ENCODE data around the gene CMKLR1.

The CMKLR1 gene

GRCh38 chr12:108297424-108297823 lies 41.7 kb downstream of the CMKLR1 start:
- DNase-seq, result no peak

DNA sequence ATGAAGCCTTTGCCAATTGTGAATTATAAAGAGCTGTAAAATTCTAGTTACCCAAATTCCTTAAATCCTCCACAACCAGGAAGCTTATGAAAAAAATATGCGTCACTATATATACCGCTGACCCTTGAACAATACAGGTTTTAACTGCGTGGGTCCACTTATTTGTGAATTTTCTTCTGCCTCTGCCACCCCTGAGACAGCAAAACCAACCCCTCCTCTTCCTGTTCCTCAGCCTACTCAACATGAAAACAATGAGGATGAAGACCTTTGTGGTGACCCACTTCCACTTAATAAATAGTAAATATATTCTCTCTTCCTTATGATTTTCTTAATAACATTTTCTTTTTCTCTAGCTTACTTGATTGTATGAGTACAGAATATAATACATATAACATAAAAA lies 42.2 kb downstream of the CMKLR1 start:
- DNase-seq, result no peak

DNA sequence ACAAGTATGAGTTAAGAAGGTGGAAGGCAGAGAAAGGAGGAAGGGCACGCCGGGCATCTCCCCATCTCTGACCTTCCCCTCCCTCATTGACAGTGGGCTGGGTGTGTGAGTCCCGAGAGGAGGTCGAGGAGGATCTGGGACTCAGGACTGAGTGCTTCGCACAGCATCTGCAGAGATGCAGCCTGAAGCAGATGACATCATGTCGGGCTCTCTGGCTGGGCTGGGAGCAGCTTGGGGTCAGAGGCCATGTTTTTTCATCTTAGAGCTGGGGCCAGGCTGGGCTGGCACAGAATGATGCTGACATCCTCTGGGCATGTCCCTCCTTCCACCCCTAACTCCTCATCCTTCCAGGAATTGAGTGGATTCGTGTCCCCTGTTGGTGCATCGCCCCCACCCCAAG lies 43.5 kb downstream of the CMKLR1 start:
- DNase-seq, result no peak

GRCh38 chr12:108289350-108290161 lies 49.6 kb downstream of the CMKLR1 start:
- no peak for DNase-seq

- no peak for DNase-seq
Observed at GRCh38 chr12:108287227-108287626, 51.9 kb downstream of the CMKLR1 start.

- no peak for DNase-seq
Observed at GRCh38 chr12:108285016-108285415, 54.1 kb downstream of the CMKLR1 start.

GRCh38 chr12:108284163-108284562 lies 54.9 kb downstream of the CMKLR1 start:
- DNase-seq, result no peak

GRCh38 chr12:108282676-108283075 lies 56.4 kb downstream of the CMKLR1 start:
- DNase-seq, result peak; percentile 56

DNA sequence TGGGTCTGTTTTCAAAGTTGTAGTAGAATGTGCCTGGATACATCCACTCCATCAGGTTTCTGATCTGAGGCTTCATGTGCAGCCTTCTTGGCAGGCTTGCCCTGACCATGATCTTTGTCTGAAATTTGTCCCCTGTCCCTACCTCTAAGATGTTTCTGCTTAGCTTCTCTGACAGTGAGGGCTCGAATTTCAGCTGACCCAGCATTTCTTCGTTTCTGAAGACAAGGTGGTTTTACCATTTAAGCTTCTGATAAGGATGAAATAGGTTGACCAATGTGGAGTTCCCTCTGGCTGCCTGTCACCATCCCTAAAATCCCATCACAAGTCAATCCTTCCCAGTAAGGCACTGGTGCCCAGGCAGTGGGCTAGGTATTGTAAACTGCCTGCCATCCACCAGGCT lies 57.0 kb downstream of the CMKLR1 start:
- DNase-seq, result no peak

DNA sequence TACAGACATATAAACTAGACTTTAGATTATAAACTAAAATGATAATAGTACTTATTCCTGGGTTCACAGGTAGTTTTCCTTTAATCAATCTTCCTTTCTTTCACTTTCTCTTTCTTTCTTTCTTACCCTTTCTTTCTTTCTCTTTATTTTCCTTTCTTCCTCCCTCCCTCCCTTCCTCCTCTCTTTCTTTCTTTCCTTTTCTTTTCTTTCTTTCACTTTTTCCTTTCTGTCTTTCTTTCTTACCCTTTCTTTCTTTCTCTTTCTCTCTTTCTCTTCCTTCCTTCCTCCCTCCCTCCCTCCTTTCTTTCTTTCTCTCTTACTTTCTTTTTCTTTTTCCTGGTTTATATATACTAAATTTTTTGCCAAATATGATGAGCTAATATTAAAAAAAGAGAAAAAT lies 61.5 kb downstream of the CMKLR1 start:
- DNase-seq, result no peak

- no peak for DNase-seq
Observed at GRCh38 chr12:108273217-108273616, 65.9 kb downstream of the CMKLR1 start.

- no peak for DNase-seq
Observed at GRCh38 chr12:108271951-108272872, 66.9 kb downstream of the CMKLR1 start.

DNA sequence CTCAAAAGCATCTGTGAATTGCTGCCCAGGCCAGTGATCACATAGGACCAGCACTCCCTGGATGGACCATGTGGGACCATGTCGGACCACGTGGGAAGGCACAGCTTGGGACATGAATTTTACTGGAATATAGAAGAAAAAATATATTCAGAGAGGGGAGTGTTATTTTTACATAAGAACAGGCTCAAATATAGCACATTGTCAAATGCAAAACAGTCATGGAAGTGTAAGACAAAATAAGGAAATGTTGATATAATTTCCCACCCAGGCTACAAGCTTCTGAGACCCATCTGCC lies 68.3 kb downstream of the CMKLR1 start:
- DNase-seq, result no peak

DNA sequence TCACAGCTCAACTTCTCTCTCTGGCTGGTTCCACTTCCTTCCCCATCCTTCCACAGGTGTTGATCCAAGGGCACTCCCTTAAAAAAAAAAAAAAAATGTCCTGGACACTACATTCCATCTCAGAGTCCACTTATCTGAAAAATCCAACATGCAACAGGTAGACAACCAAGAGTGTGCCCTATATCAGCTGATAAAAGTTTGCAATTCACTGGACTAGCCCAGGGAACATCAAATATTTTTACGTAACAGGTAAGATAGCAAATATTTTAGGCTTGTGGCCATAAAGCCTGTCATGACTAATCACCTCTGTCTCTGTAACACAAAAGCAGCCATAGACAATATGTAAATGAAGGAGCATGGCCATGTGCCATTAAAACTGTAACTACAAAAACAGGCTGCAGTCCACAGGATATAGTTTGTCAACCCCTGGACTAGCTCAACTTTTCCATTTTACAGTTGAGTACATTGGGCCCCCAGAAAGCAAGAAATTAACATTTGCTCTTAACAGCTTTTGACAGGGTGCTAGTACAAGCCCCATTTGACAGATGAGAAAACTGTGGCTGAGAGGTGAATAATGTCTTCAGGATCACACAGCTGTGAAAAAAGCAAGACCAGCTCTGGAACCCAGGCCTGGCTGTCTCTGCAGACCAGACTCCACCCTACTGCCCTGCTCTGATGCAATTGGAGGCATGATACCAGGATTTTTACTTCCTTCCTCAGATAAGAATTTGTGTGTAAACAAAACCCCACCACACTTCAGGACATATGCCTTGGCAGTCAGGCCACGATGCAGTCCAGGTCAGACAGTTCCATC lies 68.9 kb downstream of the CMKLR1 start:
- no peak for DNase-seq

DNA sequence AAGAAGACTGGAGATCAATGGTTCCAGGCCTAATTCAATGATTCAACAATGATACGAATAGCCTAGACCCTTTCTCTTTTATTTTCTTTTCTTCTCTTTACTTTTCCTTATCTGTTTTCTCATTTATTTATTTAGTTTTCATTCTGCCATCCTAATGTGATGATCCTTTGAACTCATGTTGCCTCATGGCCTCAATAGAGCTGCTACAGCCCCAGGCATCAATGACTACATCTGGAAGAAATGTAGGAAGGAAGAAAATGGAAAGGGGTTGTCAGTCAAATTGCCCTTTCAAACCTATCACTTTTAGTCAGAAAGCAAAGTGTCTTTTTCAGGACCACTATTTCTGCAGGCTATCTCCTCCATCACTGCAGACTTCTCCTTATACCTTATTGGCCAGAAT lies 69.9 kb downstream of the CMKLR1 start:
- DNase-seq, result no peak

- DNase-seq, result no peak
Observed at GRCh38 chr12:108268397-108268796, 70.7 kb downstream of the CMKLR1 start.

DNA sequence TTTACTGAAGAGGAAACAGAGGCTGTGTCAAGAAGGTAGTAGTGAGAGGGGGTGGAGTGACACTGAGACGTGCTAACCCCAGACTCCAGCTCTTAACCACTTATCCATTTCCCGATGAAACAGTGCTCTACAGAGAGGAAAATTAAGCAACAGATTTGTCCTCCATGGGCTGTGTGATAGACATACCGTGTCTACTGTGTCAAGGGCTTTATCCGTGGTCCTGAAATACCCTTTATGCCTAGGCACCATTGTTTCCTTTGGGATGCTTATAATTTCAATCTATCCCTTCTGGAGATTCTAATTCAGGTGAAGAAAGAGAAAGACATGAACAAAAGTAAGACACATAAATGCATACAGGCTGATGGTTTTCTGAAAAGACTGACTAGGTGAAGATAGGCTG lies 71.7 kb downstream of the CMKLR1 start:
- no peak for DNase-seq

DNA sequence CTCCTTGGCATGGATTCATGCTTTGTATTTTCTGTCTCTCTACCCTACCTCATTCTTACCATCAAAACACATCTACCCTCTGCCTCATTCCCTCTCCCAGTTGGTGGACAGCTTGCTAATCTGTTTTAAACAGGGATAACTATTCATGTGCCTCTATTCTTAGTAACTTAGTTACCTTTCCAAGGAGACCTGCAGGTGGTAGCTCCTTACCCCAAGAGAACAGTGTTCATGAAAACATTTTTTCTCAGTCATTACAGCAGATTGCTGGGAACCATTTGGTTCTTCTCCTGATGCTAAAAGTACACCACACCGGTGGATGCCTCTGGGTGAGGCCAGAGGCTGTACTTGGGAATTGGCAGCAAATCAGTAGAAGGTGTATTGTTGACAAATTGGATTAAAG lies 73.0 kb downstream of the CMKLR1 start:
- DNase-seq, result no peak

DNA sequence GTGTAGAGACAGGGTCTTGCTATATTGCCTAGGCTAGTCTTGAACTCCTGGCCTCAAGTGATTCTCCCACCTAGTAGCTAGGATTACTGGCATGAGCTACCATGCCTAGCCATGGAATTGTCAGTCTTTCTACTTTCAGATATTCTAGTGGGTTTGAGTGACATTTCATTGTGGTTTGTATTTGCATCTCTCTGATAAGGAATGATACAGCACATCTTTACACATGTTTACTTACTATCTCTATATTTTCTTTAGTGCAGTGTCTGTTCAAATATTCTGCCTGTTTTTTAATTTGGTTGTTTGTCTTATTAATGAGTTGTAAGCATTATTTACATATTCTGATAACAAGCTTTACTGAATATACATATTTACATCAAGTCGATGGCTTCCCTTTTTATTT lies 73.6 kb downstream of the CMKLR1 start:
- DNase-seq, result no peak

DNA sequence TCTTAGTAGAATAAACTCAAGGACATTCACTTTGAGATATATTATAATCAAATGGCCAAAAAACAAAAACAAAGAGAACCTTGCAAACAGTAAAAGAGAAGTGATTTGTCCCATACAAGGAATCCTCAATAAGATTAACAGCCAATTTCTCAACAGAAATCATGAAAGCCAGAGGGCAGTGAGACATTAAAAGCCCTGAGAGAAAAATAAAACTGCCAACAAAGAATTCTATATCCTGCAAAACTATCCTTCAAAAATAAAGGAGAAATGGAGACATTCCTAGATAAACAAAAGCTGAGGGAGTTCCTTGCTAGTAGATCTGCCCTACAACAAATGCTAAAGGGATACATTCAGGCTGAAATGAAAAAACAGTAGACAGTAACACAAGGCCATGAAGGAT lies 78.1 kb downstream of the CMKLR1 start:
- no peak for DNase-seq

GRCh38 chr12:108260039-108260438 lies 79.1 kb downstream of the CMKLR1 start:
- no peak for DNase-seq

DNA sequence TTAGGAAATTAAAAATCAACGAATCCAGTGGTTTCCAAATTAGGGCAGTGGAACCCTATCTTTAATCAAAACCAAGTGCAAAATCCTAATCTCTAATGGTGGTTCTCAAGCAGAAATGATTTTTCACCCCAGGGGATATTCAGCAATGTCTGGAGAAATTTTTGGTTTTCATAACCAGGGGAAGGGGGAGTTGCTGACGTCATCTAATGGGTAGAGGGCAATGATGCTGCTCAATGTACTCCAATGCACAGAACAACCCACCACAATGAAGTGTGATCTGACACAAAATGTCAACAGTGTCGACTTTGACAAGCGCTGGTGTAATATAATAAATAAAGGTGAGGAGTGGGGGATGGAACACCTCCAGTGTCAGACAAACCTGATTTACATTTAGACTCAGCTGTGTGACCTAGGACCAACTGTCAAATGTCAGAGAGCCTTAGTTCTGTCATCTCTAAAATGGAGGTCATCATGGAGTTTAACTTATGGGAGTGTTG lies 81.5 kb downstream of the CMKLR1 start:
- DNase-seq, result no peak

DNA sequence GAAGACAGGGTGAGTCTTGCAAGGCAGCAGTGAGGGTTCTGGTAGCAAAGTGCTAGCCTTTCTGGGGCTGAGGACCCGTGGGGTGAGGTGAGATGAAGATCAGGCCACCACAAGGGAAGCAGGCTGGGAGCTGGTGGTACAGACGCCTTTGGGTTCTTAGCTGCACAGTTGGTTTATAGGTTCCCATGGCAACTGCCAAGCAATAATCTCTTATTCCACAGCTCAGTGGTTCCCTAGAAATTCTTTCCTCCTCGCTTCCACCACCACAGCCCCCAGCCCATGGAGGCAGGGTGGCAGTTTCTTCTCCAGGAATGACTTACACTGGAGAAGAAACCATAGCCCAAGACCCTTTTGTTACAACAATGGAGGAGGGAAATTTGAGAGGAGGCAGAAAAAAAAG lies 82.1 kb downstream of the CMKLR1 start:
- DNase-seq, result no peak
